NCI-H526 treated with DMSO at 0.1 percent for 48 hours (cell line): ENCODE data around the gene ZBTB7A.
"Not testable (repeated sequence)": the region's sequence is repeated elsewhere in the genome, so short reads cannot be mapped to it uniquely, and the experiment has no call there.

ENCODE experiments used
- DNase-seq: peaks from one replicate; lab custom pipeline; 2025; lab: John Stamatoyannopoulos, UW

ZBTB7A gene

DNA sequence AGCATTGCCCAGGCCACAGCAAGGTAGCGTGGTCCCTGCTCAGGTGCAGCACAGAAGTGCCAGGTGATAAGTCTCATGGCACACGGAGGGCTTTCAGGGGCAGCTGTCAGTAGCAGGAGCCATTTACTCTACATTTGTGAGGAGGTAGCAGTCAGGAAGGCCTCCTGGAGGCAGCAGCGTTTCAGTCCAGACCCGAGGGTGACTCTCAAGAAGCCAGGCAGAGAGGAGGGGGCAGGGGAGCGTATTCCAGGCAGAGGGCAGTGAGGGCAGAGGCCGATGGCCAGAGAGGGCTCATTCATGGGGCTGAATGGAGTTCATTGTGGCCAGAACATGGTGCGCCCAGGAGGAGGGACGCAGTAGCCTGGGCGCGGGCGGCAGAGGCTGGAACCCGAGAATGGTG lies 50.2 kb downstream of the ZBTB7A start:
- no peak for DNase-seq

DNA sequence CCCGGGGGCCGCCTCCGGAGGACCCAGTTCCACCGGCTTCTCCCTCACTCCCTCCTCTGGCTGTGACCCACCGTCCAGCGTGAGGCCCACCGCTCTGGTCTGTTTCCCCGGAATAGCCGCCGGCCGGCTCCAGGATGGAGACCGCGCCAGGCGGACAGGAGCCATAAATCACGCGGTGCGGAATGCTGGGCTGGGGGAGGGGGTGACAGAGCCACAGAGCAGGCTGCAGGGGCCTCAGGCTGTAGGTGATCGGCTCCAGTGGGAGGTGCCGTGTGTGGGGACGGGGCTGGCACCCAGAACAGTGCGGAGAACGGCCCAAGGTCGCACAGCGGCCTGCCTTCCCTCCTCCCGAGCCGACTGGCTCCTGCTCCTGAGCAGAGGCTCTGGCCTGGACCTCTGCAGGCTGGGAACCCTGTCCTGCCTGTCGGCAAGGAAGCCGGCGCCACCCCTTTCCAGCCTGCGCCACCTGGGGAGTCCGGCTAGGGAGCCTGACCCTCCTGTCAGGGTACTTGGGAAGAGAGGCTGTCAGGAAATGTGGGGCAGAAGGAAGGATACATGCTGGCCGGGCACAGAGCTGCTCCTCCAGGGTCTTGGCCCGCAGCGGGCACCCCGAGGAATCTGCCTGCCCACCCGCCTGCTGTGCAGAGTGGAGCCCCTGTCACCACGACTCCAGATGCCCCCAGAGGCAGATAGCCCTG lies 50.8 kb downstream of the ZBTB7A start:
- peak; percentile 14 for DNase-seq

DNA sequence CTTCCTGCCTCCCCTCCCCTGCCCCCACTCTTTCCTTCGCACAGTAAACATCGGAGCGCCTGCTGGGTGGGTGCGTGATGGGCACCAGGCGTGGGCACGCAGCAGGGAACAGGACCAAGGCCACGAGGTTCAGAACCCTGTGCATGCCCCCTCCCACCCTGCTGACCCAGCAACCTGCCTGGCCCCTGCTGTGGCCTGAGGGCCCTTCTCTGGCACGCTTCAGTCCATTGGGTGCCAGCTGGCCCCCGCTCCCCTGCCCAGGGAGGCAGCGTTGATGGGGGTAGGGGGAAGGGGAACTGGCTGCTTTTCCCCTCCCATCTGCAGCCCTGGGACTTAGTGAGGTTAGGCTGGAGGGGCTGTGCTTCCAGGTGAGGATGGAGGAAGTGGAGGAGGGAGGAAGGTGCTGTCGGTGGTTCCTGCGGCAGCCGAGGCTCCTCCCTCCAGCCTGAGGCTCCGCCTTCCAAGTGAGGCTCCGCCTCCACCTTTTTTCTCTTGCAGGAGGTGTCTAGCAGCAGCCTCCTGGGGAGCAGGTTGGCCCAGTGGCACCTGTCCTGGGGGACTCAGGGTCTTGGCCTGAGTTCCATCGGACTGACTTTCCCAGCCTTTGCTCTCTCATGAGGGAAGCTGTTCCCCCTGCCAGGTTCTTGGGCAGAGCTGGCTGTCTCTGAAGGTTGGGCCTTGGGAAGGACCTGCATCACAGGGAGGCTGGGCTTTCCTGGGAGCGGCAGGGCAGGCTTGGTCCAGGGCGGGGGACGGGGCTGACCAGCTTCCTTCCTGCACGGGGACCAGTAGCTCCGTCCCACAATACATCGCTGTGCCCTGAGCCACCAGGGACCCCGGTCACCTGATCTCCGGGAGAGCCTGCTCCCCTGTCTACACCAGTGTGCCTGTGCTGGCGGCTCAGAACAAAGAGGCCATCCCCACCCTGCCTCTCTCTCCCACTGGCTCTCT lies 51.9 kb downstream of the ZBTB7A start:
- DNase-seq, result no peak

DNA sequence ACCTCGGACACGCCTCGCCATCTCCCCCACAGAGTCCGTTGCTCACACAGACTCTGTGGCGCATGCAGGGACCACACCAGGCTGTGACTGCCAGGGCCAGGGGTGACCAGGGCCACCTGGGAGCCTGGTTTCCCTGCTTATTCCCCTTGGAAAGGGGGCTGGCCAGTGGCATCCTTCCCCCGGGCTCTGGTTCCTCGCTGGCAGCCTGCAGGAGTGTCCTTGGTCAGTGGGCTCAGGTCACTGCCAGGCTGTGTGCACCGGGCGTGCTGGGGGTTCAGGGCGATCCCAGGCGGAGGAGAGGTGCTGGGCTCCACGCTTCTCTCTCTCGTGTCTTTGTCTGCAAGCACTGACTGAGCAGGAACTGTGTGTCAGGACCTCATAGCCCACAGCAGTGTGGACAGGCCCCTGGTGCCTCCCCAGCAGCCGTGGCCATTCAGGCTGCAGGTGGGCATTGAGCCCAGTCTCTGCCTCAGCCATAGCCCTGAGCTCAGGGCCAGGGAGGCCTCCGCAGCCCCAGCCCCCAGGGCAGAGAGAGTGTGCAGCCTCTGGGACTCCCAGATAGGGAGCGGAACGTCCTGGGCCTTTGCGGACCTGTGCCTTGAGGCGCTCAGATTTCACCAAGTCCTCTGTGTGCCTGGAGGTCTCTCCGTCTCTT lies 52.7 kb downstream of the ZBTB7A start:
- no peak for DNase-seq

DNA sequence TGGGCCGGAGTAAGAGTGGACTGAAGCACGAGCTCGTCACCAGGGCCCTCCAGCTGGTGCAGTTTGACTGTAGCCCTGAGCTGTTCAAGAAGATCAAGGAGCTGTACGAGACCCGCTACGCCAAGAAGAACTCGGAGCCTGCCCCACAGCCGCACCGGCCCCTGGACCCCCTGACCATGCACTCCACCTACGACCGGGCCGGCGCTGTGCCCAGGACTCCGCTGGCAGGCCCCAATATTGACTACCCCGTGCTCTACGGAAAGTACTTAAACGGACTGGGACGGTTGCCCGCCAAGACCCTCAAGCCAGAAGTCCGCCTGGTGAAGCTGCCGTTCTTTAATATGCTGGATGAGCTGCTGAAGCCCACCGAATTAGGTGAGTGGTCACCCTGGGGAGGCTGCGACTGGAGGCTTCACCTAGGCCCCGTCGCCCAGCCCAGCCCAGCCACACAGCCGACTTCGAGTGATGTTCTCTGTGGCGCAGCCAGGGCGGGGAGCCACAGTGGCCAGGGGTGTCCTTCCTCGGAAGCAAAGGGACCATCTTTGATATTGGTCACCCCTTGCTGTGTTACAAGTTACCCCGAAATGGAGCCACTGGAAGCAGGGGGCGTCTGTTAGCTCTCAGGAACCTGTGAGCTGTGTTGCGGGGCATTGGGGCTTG lies 53.6 kb downstream of the ZBTB7A start:
- DNase-seq, result no peak

DNA sequence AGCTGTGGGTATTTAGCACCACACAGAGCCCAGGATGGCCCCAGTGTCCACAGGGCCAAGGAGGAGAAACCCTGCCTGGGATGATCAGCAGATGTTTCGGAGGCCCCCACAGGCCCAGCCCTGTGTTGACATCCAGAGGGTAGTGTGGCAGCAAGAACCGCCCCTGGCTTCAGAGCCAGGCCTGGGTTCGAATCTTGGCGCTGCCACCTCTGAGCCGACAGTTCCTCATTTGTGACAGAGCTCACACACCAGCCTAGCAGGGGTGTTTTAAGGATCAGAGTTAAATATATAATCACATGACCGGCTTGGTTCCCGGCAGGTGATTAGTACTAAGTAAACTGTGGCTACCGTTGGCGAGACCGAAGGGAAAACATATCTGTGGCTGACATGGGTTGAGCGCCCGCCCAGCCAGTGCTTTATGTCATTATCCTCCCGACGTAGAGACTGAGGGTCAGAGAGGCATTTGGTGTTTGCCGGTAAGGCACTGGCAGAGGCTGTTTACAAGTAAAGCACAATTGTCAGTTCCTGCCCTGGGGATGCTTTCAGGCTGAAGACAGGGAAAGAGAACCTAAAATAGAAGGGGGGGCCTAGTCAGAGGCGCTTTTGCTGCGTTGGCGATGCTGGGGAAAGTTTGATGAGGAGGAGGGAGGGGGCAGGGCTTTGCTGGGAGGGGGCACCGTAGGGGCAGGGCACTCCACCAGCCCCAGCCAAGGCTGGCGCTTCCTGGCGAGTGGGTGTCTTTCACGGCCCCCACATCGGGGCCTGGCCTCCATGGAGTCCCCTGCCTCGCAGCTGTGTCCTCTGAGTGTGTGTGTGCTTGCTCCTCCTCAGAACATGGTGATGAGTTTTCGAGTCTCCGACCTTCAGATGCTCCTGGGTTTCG lies 54.4 kb downstream of the ZBTB7A start:
- DNase-seq, result peak; percentile 42

DNA sequence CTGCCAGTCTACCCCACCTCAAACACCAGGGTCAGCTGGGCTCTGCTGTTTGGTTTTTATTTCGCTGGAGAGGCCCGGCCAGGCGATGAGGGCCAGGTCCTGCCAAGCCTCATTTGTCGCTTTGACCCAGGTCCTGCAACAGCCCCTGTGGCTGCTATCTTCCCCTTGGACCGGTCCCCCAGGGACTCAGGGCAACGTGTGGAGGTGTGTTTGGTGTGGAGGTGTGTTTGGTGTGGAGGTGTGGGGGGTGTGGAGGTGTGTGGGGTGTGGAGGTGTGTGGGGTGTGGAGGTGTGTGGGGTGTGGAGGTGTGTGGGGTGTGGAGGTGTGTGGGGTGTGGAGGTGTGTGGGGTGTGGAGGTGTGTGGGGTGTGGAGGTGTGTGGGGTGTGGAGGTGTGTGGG lies 55.3 kb downstream of the ZBTB7A start:
- DNase-seq, result not testable (repeated sequence)

DNA sequence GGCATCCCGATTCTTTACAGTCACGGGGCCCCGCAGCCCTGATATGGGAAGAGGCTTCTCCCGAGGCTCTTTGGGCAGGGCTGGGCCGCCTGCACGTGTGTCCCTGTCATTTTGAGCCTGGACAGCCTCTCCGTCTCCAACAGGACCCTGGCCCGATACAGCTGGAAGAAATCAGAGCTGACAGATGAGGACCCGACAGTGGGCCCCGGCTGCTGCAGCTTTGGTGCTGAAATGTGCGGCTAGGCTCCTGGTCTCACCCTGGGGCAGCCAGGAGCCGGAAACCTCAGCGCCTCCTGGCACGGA lies 55.9 kb downstream of the ZBTB7A start:
- DNase-seq, result no peak

DNA sequence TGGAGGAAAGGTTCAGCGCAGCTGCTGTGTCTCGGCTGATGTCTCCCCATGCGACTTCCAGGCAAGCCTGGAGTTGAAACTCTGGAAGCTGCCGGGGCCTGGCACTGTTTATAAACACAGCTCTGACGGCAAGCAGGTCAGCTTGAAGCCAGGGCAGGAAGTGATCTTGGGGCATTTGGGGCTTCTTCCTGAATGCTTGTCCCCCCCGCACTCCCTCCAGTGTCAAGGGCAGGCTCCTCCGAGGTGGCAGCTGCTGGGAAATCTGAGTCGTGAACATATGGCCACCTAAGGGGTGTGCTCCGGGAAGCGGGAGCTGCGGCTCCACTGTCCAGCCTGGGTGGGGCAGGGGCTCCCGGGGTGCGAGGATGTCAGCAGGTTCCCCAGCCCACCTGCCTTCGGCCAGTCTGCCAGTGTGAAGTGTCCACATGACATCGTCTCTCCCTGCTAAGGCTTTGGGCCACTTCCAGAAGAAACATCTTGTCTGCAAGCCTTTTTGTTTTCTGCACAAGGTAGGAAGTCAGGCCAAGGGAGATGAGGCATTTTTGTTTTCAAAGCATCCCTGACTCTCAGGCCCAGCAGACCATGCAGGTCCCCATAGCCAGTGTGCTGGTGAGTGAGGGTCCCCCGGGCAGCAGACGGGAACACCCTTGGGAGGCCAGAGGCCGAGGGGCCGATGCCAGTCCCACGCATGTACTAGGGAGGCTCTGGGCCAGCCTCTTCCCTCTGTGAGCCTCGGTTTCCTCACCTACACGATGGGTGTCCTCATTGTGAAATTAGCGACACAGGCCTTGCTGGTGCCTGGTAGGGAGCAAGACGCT lies 56.5 kb downstream of the ZBTB7A start:
- DNase-seq, result no peak

DNA sequence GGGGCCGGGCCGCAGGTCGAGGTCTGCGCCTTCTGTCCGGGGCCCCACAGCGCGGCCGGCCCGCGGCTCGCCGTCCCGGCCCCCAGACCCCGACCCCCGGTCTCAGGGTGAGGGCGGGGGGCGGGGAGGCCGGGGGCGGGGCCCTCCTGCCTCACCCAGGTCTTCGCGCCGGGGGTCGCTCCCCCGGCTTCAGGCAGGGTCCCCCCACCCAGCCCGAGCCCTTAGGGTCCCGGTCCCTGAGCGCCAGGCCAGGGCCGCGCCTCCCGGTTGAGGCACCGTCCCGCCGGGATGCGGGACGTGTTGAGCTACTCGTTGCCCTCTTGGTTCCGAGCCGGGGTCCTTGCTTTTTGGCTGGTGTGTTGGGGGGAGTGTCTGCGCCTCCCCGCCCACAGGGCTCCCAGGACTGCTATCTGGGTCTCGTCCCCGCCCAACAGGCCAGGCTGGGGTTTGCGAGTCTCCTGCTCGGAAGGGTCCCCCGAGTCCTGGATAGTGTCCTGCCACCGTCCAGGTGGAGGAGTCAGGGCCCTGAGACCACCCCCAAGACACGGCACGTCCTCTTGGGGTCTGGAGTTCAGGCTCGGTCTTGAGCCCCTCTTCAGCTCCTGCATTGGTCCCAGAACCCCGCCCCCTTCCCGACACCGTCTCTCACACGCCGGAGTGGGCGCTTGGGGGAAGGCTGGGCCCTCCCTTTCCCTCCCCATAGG lies 58.7 kb downstream of the ZBTB7A start:
- DNase-seq, result no peak

DNA sequence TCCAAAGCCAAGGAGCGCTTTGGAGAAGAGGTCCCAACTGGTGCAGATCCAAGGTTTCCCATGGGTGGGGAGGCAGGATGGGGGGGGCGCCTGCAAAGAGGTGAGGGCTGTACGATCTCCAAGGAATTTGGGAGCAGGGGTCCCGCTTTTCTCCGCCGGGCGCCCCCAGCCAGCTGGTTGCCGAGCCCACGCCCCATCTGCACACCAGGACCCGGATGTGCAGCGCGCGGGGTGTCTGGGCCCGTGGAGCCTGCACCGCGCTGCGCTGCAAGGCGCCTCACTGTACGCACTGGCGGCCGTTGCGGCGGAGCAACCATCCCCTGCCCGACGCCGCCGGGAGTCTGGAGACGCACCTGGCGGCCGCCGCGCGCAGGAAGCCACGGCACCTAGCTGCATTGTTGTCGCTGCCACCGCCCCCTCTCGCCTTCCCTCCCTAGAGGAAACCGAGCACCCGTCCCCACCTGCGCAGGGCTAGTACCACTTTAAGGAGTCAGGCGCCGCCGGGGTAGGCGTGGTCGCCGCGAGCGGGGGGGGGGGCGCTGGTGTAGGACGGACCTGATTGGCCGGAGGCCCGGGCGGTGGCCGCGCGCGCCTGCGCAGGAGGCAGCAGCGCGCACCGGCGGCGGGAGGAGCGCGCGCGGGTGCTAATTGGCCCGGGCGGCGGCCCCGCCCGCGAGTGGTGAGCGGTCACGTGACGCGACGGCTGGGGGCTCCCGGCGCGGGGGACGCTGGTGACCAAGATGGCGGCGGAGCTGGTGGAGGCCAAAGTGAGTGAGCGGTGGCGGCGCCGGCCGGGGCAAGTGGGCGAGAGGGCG lies 59.5 kb downstream of the ZBTB7A start, which contains the start of gene PIAS4:
TSS of gene PIAS4 (plus strand) at position 716 of the 815 bp plus-strand sequence. CDS start at position 741, 25 bp downstream.
- DNase-seq, result peak; percentile 73

DNA sequence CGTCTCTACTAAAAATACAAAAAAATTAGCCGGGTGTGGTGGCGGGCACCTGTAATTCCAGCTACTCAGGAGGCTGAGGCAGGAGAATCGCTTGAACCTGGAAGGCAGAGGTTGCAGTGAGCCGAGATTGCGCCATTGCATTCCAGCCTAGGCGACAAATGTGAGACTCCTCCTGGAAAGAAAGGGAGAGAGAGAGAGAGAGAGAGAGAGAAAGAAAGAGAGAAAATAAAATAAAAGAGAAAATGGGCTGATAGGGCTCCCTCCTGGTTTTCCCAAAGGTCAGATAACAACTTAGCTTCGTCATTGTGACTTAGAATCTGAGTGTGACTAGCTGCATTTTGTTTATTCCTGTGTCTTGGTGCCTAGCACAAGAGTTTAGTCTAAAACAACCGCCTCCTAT lies 61.3 kb downstream of the ZBTB7A start:
- DNase-seq, result not testable (repeated sequence)

DNA sequence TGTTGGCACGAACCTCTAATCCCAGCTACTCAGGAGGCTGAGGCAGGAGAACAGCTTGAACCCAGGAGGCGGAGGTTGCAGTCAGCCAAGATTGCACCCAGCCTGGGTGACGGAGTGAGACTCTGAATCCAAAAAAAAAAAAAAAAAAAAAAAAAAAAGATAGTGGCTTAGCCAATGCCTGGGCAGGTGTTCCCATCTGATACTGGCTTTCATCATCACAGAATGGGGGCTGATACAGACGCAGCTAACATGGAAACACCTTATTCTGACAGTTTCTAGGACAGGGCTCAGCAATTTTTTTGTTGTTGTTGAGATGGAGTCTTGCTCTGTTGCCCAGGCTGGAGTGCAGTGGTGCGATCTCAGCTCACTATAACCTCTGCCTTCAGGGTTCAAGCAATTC lies 65.9 kb downstream of the ZBTB7A start:
- DNase-seq, result not testable (repeated sequence)

DNA sequence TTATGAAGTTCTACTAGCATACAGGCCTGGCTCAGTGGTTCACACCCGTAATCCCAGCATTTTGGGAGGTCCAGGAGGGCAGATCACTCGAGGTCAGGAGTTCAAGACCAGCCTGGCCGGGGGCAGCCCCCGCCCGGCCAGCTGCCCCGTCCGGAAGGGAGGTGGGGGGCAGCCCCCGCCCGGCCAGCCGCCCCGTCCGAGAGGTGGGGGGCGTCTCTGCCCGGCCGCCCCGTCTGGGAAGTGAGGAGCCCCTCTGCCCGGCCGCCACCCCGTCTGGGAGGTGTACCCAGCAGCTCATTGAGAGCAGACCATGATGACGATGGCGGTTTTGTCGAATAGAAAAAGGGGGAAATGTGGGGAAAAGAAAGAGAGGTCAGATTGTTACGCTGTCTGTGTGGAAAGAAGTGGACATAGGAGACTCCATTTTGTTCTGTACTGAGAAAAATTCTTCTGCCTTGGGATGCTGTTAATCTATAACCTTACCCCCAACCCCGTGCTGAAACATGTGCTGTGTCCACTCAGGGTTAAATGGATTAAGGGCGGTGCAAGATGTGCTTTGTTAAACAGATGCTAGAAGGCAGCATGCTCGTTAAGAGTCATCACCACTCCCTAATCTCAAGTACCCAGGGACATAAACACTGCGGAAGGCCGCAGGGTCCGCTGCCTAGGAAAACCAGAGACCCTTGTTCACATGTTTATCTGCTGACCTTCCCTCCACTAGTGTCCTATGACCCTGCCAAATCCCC lies 67.9 kb downstream of the ZBTB7A start:
- DNase-seq, result not testable (repeated sequence)

DNA sequence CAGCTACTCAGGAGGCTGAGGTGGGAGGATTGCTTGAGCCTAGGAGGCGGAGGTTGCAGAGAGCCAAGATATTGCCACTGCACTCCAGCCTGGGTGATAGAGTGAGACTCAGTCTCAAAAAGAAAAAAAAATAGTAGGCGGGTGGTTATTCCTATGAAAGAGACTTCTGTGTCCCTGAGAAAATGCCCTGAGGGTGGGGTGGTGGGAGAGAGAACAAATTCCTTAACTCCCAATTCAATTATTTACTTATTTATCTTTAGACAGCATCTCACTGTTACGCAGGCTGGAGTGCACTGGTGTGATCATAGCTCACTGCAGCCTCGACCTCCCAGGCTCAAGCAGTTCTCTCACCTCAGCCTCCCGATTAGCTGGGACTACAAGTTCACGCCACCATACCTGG lies 71.1 kb downstream of the ZBTB7A start:
- DNase-seq, result no peak
